ENCODE measurements around the gene KRTAP5-6.

Gene KRTAP5-6

GRCh38 chr11:1741741-1742140, 44.7 kb downstream of the KRTAP5-6 start:
- no peaks in the 10 kb centered on the region for H3K9me3 ChIP-seq (ENCODE audit: control insufficient read depth, insufficient read depth, low read depth, low read length)
- ChIA-PET POLR2A (no interaction called here), CTCF (no interaction called here)
- H3K27ac ChIP-seq (ENCODE audit: extremely low read depth, low read depth, low read length), result no peak overlapping the region
- H3K36me3 ChIP-seq (ENCODE audit: control insufficient read depth in 2 of 2, insufficient read depth in 1 of 2, low read length in 2 of 2), result no peaks in the 10 kb centered on the region
- TF ChIP-seq KLF17 (tag by site-specific recombination; IDR thresholded peaks at IDR 0.05) (no peak), ZNF2 (tag by site-specific recombination; IDR thresholded peaks at IDR 0.05) (no peak), ZNF311 (tag by site-specific recombination; IDR thresholded peaks at IDR 0.05; ENCODE audit: borderline replicate concordance) (no peak), ZNF146 (tag by site-specific recombination; IDR thresholded peaks at IDR 0.05) (no peak), MYNN (tag by site-specific recombination; IDR thresholded peaks at IDR 0.05; ENCODE audit: borderline replicate concordance) (no peak), PBX3 (CRISPR knock-in tag; IDR thresholded peaks at IDR 0.05) (no peak), ZNF76 (tag by site-specific recombination; IDR thresholded peaks at IDR 0.05; ENCODE audit: borderline replicate concordance, low read depth) (no peak), ZNF112 (tag by site-specific recombination; IDR thresholded peaks at IDR 0.05) (no peak), ZNF114 (tag by site-specific recombination; IDR thresholded peaks at IDR 0.05) (no peak), KLF8 (tag by site-specific recombination; IDR thresholded peaks at IDR 0.05) (no peak), ZFP37 (tag by site-specific recombination; IDR thresholded peaks at IDR 0.05) (no peak), ZNF560 (tag by site-specific recombination; IDR thresholded peaks at IDR 0.05; ENCODE audit: borderline replicate concordance) (no peak), ZNF214 (tag by site-specific recombination; IDR thresholded peaks at IDR 0.05; ENCODE audit: borderline replicate concordance) (no peak), ZNF830 (tag by site-specific recombination; IDR thresholded peaks at IDR 0.05; ENCODE audit: low read depth) (no peak), ZNF747 (tag by site-specific recombination; IDR thresholded peaks at IDR 0.05) (no peak)
- no peak overlapping the region for H3K4me3 ChIP-seq (ENCODE audit: low read depth, low read length)
- H3K4me1 ChIP-seq (ENCODE audit: control insufficient read depth, insufficient read depth, low read length), result no peaks in the 10 kb centered on the region

- TF ChIP-seq KLF7 (tag by site-specific recombination; IDR thresholded peaks at IDR 0.05; ENCODE audit: borderline replicate concordance) (no peak), ZXDB (tag by site-specific recombination; IDR thresholded peaks at IDR 0.05) (no peak), ZNF768 (tag by site-specific recombination; IDR thresholded peaks at IDR 0.05) (no peak), ZNF521 (tag by site-specific recombination; IDR thresholded peaks at IDR 0.05) (no peak), KLF16 (tag by site-specific recombination; IDR thresholded peaks at IDR 0.05) (no peak), ZNF433 (tag by site-specific recombination; IDR thresholded peaks at IDR 0.05; ENCODE audit: low read depth) (no peak), BCL11B (tag by site-specific recombination; IDR thresholded peaks at IDR 0.05; ENCODE audit: low read depth) (no peak), FEZF1 (tag by site-specific recombination; IDR thresholded peaks at IDR 0.05) (no peak), ZBTB1 (tag by site-specific recombination; IDR thresholded peaks at IDR 0.05) (no peak), ZFHX2 (tag by site-specific recombination; conservative IDR thresholded peaks at IDR 0.05) (no peak), INSM2 (tag by site-specific recombination; IDR thresholded peaks at IDR 0.05) (no peak), ZNF146 (tag by site-specific recombination; IDR thresholded peaks at IDR 0.05) (no peak), ZNF121 (tag by site-specific recombination; IDR thresholded peaks at IDR 0.05) (no peak), ZNF549 (tag by site-specific recombination; IDR thresholded peaks at IDR 0.05) (no peak), ZBTB26 (tag by site-specific recombination; optimal IDR thresholded peaks at IDR 0.05) (no peak)
- Histone ChIP-seq H3K4me3 (ENCODE audit: low read depth, low read length) (no peak overlapping the region), H3K9me3 (ENCODE audit: control insufficient read depth, insufficient read depth, low read depth, low read length) (no peaks in the 10 kb centered on the region), H3K27ac (ENCODE audit: extremely low read depth, low read depth, low read length) (no peak overlapping the region), H3K4me1 (ENCODE audit: control insufficient read depth, insufficient read depth, low read length) (no peaks in the 10 kb centered on the region), H3K36me3 (ENCODE audit: control insufficient read depth in 2 of 2, insufficient read depth in 1 of 2, low read length in 2 of 2) (no peaks in the 10 kb centered on the region)
- ChIA-PET POLR2A (no interaction called here), CTCF (no interaction called here)
These were observed 45.4 kb downstream of the KRTAP5-6 start for GRCh38 chr11:1742371-1742770.
